Stimulated activated CD4-positive, alpha-beta T cell treated with anti-CD3 and anti-CD28 coated beads, TNF-alpha, amount 100 ng/mL, for 4 hours (primary cell): ENCODE measurements around the gene VPS35.
"Not testable (repeated sequence)": the region's sequence is repeated elsewhere in the genome, so short reads cannot be mapped to it uniquely, and the experiment has no call there.

Source experiments
- DNase-seq, 3 experiments: peaks; one replicate each; pipeline ENCODE4 v3.0.0-alpha.2; 2020; ENCODE audit warnings: low read depth in 3 of 3

The VPS35 gene

GRCh38 chr16:46712911-46713310, 23.9 kb upstream of the VPS35 start:
- DNase-seq: no peak

GRCh38 chr16:46711106-46712058, 22.4 kb upstream of the VPS35 start:
- DNase-seq: no peak

- no peak for DNase-seq
These were observed 20.6 kb upstream of the VPS35 start for GRCh38 chr16:46709469-46710005.

GRCh38 chr16:46706642-46707041, 17.7 kb upstream of the VPS35 start:
- no peak for DNase-seq

- DNase-seq: no peak
These were observed 13.1 kb upstream of the VPS35 start for GRCh38 chr16:46702030-46702429.

GRCh38 chr16:46701615-46702014, 12.6 kb upstream of the VPS35 start:
- no peak for DNase-seq

GRCh38 chr16:46700048-46700447, 11.1 kb upstream of the VPS35 start:
- no peak for DNase-seq

- DNase-seq: no peak
These were observed 8.0 kb upstream of the VPS35 start for GRCh38 chr16:46696957-46697356.

GRCh38 chr16:46695937-46696336, 7.0 kb upstream of the VPS35 start:
- no peak for DNase-seq

GRCh38 chr16:46693598-46693997, 4.6 kb upstream of the VPS35 start:
- no peak for DNase-seq

GRCh38 chr16:46691726-46692125, 2.7 kb upstream of the VPS35 start:
- DNase-seq: no peak

- no peak for DNase-seq
These were observed 1.6 kb upstream of the VPS35 start for GRCh38 chr16:46690281-46691178.

GRCh38 chr16:46689365-46690280, 645 bp upstream of the VPS35 start, which contains the start of gene ORC6:
Gene ORC6 (plus strand): TSS chr16:46689659. CDS start chr16:46689706, 47 bp downstream.
- peak; percentile 91 to 96 (median 96) for DNase-seq

- no peak for DNase-seq
These were observed 801 bp downstream of the VPS35 start for GRCh38 chr16:46688101-46688653.

GRCh38 chr16:46687486-46687885, 1.5 kb downstream of the VPS35 start:
- DNase-seq: no peak

GRCh38 chr16:46686815-46687473, 2.0 kb downstream of the VPS35 start:
- DNase-seq: no peak

- DNase-seq: not testable (repeated sequence)
These were observed 7.1 kb downstream of the VPS35 start for GRCh38 chr16:46681867-46682266.

GRCh38 chr16:46677943-46678342, 11.0 kb downstream of the VPS35 start:
- not testable (repeated sequence) for DNase-seq

- DNase-seq: peak in 1 of 3 experiments; percentile 28
These were observed 15.5 kb downstream of the VPS35 start for GRCh38 chr16:46673320-46674013.
